22Rv1 (cell line): ENCODE data around the gene ZSCAN9.

Experiments used
- H3K27ac ChIP-seq: fragments of 450-650 bp; 2 replicates; pipeline ENCODE4 v1.5.1; 2017
- ZFX ChIP-seq: fragments of 450-650 bp; IDR thresholded peaks from 2 replicates; pipeline ENCODE4 v1.6.1; 2017; ENCODE audit warnings: antibody characterized with exemption, borderline replicate concordance
- TF ChIP-seq, protein P1 (sequence below): fragments of 450-650 bp; IDR thresholded peaks from 2 replicates; pipeline ENCODE4 v1.5.1; 2017; ENCODE audit warnings: mild to moderate bottlenecking

The ZSCAN9 gene

DNA sequence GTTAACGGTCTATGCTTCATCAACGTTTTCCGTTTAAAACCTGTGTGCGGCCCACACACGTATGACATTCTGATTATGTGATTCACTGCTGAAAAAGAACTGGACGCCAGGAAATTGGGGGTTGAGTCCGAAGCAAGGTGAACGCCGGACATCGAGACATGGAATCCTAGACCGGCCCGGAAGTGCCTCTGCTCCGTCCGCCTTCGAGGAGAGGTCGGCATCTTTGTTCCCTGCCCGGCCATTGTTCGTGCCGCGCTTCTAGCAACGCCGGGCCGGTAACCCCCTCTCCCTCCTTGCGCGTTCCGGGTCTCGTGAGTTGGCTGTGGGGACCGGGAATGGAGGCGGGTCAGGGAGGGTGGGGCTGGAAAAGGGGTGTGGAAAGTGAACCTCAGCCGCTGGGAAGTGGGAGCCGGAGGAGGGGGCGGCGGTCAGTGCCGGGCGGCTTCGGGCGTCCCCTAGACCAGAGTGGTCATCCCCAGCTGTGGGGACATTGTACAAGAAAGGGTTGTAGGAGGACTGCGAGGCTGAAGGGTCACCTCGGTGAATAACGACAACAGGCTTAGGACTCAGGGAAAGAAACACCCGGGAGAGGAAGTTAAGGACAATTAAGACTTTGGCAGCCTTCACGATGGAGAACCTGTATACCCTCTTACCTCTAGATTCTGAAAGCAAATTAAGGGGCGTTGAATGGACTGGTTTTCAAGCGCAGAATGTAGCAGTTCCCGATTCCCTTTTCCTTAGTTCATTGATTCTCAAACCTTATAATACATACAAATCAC is at the start of gene ZSCAN9:
ZSCAN9 (plus strand) TSS at position 220 of the 779 bp plus-strand sequence. CDS start 1,810 bp downstream, outside the sequence.
- TF ChIP-seq ZFX = no peak
- TF ChIP-seq, protein P1, sequence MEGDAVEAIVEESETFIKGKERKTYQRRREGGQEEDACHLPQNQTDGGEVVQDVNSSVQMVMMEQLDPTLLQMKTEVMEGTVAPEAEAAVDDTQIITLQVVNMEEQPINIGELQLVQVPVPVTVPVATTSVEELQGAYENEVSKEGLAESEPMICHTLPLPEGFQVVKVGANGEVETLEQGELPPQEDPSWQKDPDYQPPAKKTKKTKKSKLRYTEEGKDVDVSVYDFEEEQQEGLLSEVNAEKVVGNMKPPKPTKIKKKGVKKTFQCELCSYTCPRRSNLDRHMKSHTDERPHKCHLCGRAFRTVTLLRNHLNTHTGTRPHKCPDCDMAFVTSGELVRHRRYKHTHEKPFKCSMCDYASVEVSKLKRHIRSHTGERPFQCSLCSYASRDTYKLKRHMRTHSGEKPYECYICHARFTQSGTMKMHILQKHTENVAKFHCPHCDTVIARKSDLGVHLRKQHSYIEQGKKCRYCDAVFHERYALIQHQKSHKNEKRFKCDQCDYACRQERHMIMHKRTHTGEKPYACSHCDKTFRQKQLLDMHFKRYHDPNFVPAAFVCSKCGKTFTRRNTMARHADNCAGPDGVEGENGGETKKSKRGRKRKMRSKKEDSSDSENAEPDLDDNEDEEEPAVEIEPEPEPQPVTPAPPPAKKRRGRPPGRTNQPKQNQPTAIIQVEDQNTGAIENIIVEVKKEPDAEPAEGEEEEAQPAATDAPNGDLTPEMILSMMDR = no peak
- H3K27ac ChIP-seq = peak within 1 kb of the TSS; percentile 60

DNA sequence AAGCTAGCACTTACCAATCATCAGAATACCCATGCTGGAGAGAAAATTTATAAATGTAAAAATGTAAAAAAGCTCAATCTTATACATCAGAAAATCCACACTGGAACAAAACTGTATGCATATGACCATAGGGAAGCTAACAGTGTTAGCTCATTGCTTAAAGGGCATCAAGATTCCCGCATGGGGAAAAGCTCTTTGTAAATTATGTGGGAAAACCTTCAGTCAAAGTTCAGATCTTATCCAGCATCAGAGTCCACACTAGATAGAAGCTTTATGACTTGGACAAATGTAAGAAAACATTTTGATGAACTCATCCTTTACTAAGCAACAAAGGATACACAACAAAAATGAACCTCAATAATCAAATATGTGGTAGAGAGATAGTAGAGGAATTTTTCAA is 48.7 kb upstream of the ZSCAN9 start:
- TF ChIP-seq, protein P1 = no peak
- no peak for TF ChIP-seq ZFX
- H3K27ac ChIP-seq = no peak overlapping the region

DNA sequence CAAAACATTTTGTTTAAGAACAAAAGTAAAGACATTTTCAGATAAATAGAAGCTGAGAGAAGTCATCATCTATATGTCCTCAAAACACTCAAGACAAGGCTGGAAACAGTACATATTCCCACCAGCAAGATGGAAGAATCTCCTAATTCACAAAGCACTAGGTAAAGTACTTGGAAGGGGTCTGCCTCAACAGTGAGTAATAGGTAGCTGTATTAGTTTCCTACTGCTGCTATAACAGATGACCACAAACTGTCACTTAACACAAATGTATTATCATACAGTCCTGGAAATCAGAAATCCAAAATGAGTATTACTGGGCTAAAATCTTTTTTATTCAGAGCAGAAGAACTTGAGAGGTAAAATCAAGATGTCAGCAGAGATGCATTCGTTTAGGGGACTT is 42.8 kb upstream of the ZSCAN9 start:
- H3K27ac ChIP-seq = no peak overlapping the region
- TF ChIP-seq, protein P1 = no peak
- no peak for TF ChIP-seq ZFX

- no peak overlapping the region for H3K27ac ChIP-seq
- TF ChIP-seq, protein P1 = no peak
- TF ChIP-seq ZFX = no peak
These were observed 36.7 kb upstream of the ZSCAN9 start for GRCh38 chr6:28188111-28188979.

DNA sequence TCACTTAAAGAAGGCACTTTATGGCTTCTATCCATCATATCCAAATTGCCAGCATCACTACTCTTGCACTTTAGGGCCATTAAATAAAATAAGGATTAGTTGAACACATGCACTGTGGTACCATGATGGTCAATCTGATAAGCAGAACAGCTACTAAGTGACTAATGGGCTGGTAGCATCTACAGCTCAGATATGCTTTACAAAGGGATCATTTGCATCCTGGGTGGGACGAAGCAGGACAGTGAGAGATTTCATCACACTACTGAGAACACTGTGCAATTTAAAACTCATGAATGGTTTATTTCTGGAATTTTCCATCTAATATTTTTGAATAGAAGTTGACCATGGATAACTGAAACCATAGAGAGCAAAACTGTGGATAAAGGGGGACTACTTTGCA is 25.1 kb upstream of the ZSCAN9 start:
- no peak overlapping the region for H3K27ac ChIP-seq
- TF ChIP-seq ZFX = no peak
- TF ChIP-seq, protein P1 = no peak

GRCh38 chr6:28203201-28203600 is 21.9 kb upstream of the ZSCAN9 start:
- TF ChIP-seq ZFX = no peak
- TF ChIP-seq, protein P1 = no peak
- no peak overlapping the region for H3K27ac ChIP-seq

GRCh38 chr6:28205879-28206278 is 19.2 kb upstream of the ZSCAN9 start:
- H3K27ac ChIP-seq = no peak overlapping the region
- TF ChIP-seq, protein P1 = no peak
- TF ChIP-seq ZFX = no peak
